Cardiac muscle cell (in vitro differentiated cells and primary cell): Measurements from ENCODE around the gene AOPEP. TPM values are rescaled to one million over a fixed set of nuclear protein-coding genes. Genes with fewer than 3 reads are reported as not detected.

Source experiments
- DNase-seq, 2 donors: peaks; one replicate each; pipeline versions ENCODE4 v3.0.0 to v3.0.0-alpha.2; 2010 to 2017; ENCODE audit warnings: low read depth in 1 of 2, low spot score in 1 of 2
- H3K27ac ChIP-seq: fragments of 200-600 bp; sonication (generic); 2 replicates; pipeline ENCODE4 v1.5.1; 2016
- H3K27me3 ChIP-seq: fragments of 200-600 bp; sonication (generic); 2 replicates; pipeline ENCODE4 v1.6.0; 2016; ENCODE audit warnings: control low read depth
- H3K36me3 ChIP-seq: fragments of 200-600 bp; sonication (generic); 2 replicates; pipeline ENCODE4 v1.5.1; 2016; ENCODE audit warnings: control low read depth
- H3K4me1 ChIP-seq: fragments of 200-600 bp; sonication (generic); 2 replicates; pipeline ENCODE4 v1.8.1; 2017; ENCODE audit warnings: low read depth, mild to moderate bottlenecking, mixed run types
- H3K4me3 ChIP-seq: fragments of 200-600 bp; sonication (generic); 2 replicates; pipeline ENCODE4 v1.5.1; 2016; ENCODE audit warnings: mild to moderate bottlenecking
- H3K9me3 ChIP-seq: fragments of 200-600 bp; sonication (generic); 2 replicates; pipeline ENCODE4 v1.5.1; 2017; ENCODE audit warnings: low read depth, mild to moderate bottlenecking, control low read depth
- CTCF ChIP-seq: IDR thresholded peaks from 2 replicates; pipeline ENCODE4 v1.5.1; 2012; ENCODE audit warnings: low read depth, mild to moderate bottlenecking, low read length
- polyA plus RNA-seq: library from polyadenylated mRNA; unstranded; fragments of >200 nt; fragmentation: Nextera tagmentation; extraction: Ambion mirVana; gene quantifications from 2 replicates; pipeline ENCODE4 v1.2.1, GENCODE V29; 2016
- total RNA-seq: library from RNA; depleted of rRNA; stranded (reverse); fragments of >200 nt; gene quantifications from 2 replicates; pipeline ENCODE4 v1.2.3, GENCODE V29; 2016

Gene AOPEP
- total and polyA plus RNA-seq, 2 experiments from 2014 or later = 46.8 to 88.7 TPM

DNA sequence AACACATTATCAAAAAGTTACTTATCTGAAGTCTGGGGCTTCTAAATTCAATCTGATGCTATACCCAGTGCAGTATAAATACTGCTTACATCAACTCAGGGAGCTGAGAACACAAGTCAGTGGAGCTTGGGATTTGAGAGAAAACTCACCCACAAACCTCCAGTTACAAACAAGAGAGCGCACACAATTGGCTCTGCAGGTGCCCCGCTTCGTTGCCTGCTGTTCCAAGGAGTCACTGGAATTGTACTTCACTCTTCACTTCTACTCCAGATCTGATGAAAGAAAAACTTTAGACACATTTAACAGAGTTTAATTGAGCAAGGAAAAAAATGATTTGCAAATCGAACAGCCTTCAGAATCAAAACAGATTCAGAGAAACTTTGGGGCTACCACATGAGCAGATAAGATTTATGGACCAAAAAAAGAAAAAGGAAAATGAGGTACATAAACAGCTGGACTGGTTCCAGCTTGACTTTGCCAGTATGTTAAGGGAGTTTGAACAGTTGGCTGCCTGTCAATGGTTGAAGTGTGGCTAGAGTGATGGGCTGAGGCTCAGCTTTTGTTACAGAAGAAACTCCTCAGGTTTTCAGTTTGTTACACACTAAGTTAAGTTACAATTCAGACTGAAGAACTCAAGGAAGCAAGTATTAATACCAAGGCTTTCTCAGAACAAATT lies 156.6 kb downstream of the AOPEP start:
- no peaks in the 10 kb centered on the region for H3K9me3 ChIP-seq
- peak overlapping the region; percentile 78 for H3K27ac ChIP-seq
- peak in 1 of 2 donors; percentile 39 for DNase-seq
- H3K4me1 ChIP-seq = peaks cover 46% of the 10 kb centered on the region
- no peak for TF ChIP-seq CTCF
- H3K4me3 ChIP-seq = no peak overlapping the region
- H3K27me3 ChIP-seq = no peaks in the 10 kb centered on the region
- H3K36me3 ChIP-seq = no peaks in the 10 kb centered on the region

- Histone ChIP-seq H3K27me3 (no peaks in the 10 kb centered on the region), H3K4me3 (no peak overlapping the region)
- TF ChIP-seq CTCF = no peak
Measured at GRCh38 chr9:94885854-94886447, 159.5 kb downstream of the AOPEP start.

DNA sequence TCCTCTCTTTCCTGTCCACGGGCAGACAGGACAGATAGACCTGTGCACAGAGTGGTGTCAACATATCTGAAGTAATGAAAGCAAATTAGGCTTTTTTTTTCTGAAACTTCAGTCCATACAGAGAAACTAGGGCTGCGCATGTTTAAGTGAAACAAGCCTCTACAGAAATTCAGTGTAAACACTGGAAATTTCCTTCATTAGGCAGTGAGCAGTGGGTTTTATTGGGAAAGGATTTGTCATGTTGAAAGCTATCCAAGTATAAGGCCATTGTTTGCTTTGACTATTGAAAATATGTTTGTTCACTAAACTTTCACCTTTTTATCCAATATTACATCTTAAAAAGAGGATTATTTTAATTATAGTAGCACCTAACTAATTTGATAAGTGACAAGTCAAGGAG lies 161.2 kb downstream of the AOPEP start:
- Histone ChIP-seq H3K4me3 (no peak overlapping the region), H3K36me3 (no peaks in the 10 kb centered on the region), H3K27ac (no peak overlapping the region), H3K27me3 (no peaks in the 10 kb centered on the region), H3K4me1 (peaks cover 26% of the 10 kb centered on the region), H3K9me3 (no peaks in the 10 kb centered on the region)
- no peak for DNase-seq
- no peak for TF ChIP-seq CTCF

More at GRCh38 chr9:94885854-94886447, 159.5 kb downstream of the AOPEP start:
- H3K9me3 ChIP-seq = no peaks in the 10 kb centered on the region
- peak overlapping the region; percentile 83 for H3K27ac ChIP-seq
- H3K36me3 ChIP-seq = no peaks in the 10 kb centered on the region
- peaks cover 42% of the 10 kb centered on the region for H3K4me1 ChIP-seq
- DNase-seq = no peak

GRCh38 chr9:94888775-94889174 lies 162.3 kb downstream of the AOPEP start:
- no peak for DNase-seq
- Histone ChIP-seq H3K4me1 (peaks cover 15% of the 10 kb centered on the region), H3K4me3 (no peak overlapping the region), H3K9me3 (no peaks in the 10 kb centered on the region), H3K36me3 (no peaks in the 10 kb centered on the region), H3K27ac (no peak overlapping the region), H3K27me3 (no peaks in the 10 kb centered on the region)
- no peak for TF ChIP-seq CTCF

GRCh38 chr9:94889628-94890027 lies 163.1 kb downstream of the AOPEP start:
- no peak for DNase-seq
- Histone ChIP-seq H3K36me3 (no peaks in the 10 kb centered on the region), H3K27ac (no peak overlapping the region), H3K4me1 (peaks cover 12% of the 10 kb centered on the region), H3K27me3 (no peaks in the 10 kb centered on the region), H3K9me3 (no peaks in the 10 kb centered on the region), H3K4me3 (no peak overlapping the region)
- no peak for TF ChIP-seq CTCF
